LNCaP clone FGC (cell line): ENCODE results near the gene ZNF385B.

Experiments
- DNase-seq: peaks from one replicate; pipeline ENCODE4 v3.0.0-alpha.2; 2011; ENCODE audit warnings: low read depth
- H3K4me3 ChIP-seq: 2 replicates; pipeline ENCODE4 v1.5.1; 2011; ENCODE audit warnings: mild to moderate bottlenecking, low read depth, low read length, control low read depth
- TF ChIP-seq, protein P1 (sequence below): IDR thresholded peaks from 2 replicates; pipeline ENCODE4 v1.5.1; 2012; ENCODE audit warnings: mild to moderate bottlenecking; ENCODE audit not compliant: control insufficient read depth, insufficient read depth; ENCODE audit errors: extremely low read depth

The ZNF385B gene

DNA sequence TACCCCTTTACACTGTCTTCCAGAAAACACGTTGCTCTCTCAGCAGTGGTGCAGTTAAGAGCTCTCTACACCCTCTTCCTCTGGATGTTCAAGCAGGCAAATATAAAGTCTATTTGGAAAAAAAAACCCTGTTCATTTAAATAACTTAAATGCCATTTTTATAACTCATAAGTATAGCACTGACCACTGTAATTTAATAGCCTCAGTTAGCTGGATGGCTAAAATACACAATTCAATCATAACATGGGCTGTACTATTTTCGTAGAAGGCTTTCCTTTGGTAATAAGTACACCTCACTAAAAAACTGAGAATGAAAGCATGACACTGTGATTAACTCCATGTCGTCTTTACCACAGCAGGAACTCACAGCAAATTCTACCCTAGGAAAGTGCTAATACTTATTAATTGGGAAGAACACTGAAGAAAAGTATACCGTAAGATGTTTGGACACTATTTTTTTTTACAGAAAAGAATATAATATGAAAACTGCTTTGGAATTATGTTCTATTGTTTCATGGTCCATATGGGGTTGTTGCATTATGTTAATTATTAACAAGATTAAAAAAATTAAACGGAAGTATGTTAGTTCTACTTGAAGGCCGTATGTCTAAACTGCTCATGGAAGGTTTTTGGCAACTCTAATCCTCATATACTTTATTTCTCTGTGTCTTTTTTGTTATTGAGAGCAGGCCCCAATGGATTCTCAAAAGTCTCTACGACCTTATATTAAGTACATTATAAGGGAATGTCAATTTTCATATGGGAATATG, 269.1 kb downstream of the ZNF385B start:
- no peak for DNase-seq
- no peak overlapping the region for H3K4me3 ChIP-seq
- TF ChIP-seq, protein P1, sequence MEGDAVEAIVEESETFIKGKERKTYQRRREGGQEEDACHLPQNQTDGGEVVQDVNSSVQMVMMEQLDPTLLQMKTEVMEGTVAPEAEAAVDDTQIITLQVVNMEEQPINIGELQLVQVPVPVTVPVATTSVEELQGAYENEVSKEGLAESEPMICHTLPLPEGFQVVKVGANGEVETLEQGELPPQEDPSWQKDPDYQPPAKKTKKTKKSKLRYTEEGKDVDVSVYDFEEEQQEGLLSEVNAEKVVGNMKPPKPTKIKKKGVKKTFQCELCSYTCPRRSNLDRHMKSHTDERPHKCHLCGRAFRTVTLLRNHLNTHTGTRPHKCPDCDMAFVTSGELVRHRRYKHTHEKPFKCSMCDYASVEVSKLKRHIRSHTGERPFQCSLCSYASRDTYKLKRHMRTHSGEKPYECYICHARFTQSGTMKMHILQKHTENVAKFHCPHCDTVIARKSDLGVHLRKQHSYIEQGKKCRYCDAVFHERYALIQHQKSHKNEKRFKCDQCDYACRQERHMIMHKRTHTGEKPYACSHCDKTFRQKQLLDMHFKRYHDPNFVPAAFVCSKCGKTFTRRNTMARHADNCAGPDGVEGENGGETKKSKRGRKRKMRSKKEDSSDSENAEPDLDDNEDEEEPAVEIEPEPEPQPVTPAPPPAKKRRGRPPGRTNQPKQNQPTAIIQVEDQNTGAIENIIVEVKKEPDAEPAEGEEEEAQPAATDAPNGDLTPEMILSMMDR = no peak

GRCh38 chr2:179591690-179592089, 269.7 kb downstream of the ZNF385B start:
- TF ChIP-seq, protein P1 = no peak
- no peak for DNase-seq

GRCh38 chr2:179588486-179589145, 272.8 kb downstream of the ZNF385B start:
- no peak overlapping the region for H3K4me3 ChIP-seq
- TF ChIP-seq, protein P1 = no peak
- DNase-seq = no peak

More at GRCh38 chr2:179591690-179592089, 269.7 kb downstream of the ZNF385B start:
- H3K4me3 ChIP-seq = no peak overlapping the region

GRCh38 chr2:179584760-179585159, 276.7 kb downstream of the ZNF385B start:
- no peak for DNase-seq
- no peak overlapping the region for H3K4me3 ChIP-seq
- TF ChIP-seq, protein P1 = no peak

GRCh38 chr2:179581605-179582004, 279.8 kb downstream of the ZNF385B start:
- TF ChIP-seq, protein P1 = no peak
- H3K4me3 ChIP-seq = no peak overlapping the region
- no peak for DNase-seq

DNA sequence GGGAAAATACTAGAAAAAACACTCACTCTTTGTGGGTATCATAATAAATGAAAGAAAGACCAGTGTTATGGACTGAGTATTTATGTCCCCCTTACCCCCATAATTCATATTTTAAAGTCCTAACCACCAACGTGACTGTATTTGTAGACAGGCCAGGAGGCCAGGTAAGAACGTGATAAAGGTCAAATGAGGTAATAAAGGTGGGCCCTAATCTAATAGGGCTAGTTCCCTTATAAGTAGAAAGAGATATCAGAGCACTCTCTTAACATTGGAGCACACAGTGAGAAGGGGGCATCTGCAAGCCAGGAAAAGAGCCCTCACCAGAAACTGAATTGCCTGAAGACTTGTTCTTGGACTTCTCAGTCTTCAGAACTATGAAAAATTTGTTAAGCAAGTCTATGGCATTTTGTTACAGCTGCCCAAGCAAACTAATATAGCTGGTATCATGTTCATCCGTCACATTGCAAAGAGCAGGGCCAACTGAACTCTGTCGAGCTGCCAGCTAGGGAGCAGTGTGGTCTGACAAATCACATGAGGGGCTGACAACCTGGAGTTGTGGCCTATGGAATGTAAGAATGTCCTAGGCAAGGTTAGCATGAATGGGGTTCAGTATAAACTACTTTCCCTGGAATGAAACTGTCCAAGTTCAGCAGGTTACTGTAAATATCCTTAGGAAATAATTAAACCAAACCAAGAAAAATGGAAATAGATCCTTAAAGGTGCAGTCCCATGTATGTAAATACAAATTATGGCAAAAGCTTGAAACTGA, 280.9 kb downstream of the ZNF385B start:
- H3K4me3 ChIP-seq = no peak overlapping the region
- TF ChIP-seq, protein P1 = no peak
- DNase-seq = no peak
